ENCODE measurements around the gene KCNJ15. TPM values are rescaled to one million over a fixed set of nuclear protein-coding genes. Genes with fewer than 3 reads are reported as not detected.

KCNJ15 gene
- total RNA-seq, 1 experiment from 2014 or later = not detected

GRCh38 chr21:38287476-38287875 lies 30.7 kb downstream of the KCNJ15 start:
- TF ChIP-seq CTCF (IDR thresholded peaks at IDR 0.05; ENCODE audit: insufficient read depth in 1 of 2, low read depth in 1 of 2, low read length in 1 of 2, severe bottlenecking in 1 of 2, unreplicated experiment in 1 of 2) = no peak
- no peak for DNase-seq
- no peaks in the 10 kb centered on the region for H3K36me3 ChIP-seq (ENCODE audit: control insufficient read depth, insufficient read depth, low read length)
- H3K27ac Mint-ChIP-seq (ENCODE audit: unreplicated experiment) = no peak overlapping the region
- H3K9me3 ChIP-seq = no peaks in the 10 kb centered on the region
- intact Hi-C loops (cut with micrococcal nuclease; ENCODE audit: unreplicated experiment) = no loop called here
- H3K4me1 Mint-ChIP-seq (ENCODE audit: low read depth, unreplicated experiment) = no peaks in the 10 kb centered on the region
- no peaks in the 10 kb centered on the region for H3K27me3 ChIP-seq (replicated peaks; ENCODE audit: control insufficient read depth, insufficient read depth, low read length)
- no peak overlapping the region for H3K4me3 Mint-ChIP-seq (ENCODE audit: unreplicated experiment)
- no peaks in the 10 kb centered on the region for H3K4me1 ChIP-seq
- POLR2A ChIA-PET = no interaction called here
- H3K36me3 Mint-ChIP-seq (ENCODE audit: insufficient read depth, unreplicated experiment) = no peaks in the 10 kb centered on the region
- BruUV-seq (replicated peaks) = no TSS peak
- no peaks in the 10 kb centered on the region for H3K9me3 Mint-ChIP-seq (ENCODE audit: unreplicated experiment)
- H3K27me3 Mint-ChIP-seq (ENCODE audit: insufficient read depth, unreplicated experiment) = peaks cover 4% of the 10 kb centered on the region
- no peak overlapping the region for H3K4me3 ChIP-seq (ENCODE audit: low read depth, low read length)
- CTCF ChIA-PET = no interaction called here

- no peaks in the 10 kb centered on the region for H3K4me1 ChIP-seq
- intact Hi-C loops (cut with micrococcal nuclease; ENCODE audit: unreplicated experiment) = no loop called here
- H3K36me3 ChIP-seq (ENCODE audit: control insufficient read depth, insufficient read depth, low read length) = no peaks in the 10 kb centered on the region
- no peaks in the 10 kb centered on the region for H3K36me3 Mint-ChIP-seq (ENCODE audit: insufficient read depth, unreplicated experiment)
- no peak overlapping the region for H3K4me3 Mint-ChIP-seq (ENCODE audit: unreplicated experiment)
- no peak for TF ChIP-seq CTCF (IDR thresholded peaks at IDR 0.05; ENCODE audit: insufficient read depth in 1 of 2, low read depth in 1 of 2, low read length in 1 of 2, severe bottlenecking in 1 of 2, unreplicated experiment in 1 of 2)
- no peaks in the 10 kb centered on the region for H3K27me3 ChIP-seq (replicated peaks; ENCODE audit: control insufficient read depth, insufficient read depth, low read length)
- DNase-seq = no peak
- no peaks in the 10 kb centered on the region for H3K9me3 Mint-ChIP-seq (ENCODE audit: unreplicated experiment)
- POLR2A ChIA-PET = no interaction called here
- no peaks in the 10 kb centered on the region for H3K9me3 ChIP-seq
- H3K27ac Mint-ChIP-seq (ENCODE audit: unreplicated experiment) = no peak overlapping the region
- no peaks in the 10 kb centered on the region for H3K4me1 Mint-ChIP-seq (ENCODE audit: low read depth, unreplicated experiment)
- no peak overlapping the region for H3K4me3 ChIP-seq (ENCODE audit: low read depth, low read length)
- H3K27me3 Mint-ChIP-seq (ENCODE audit: insufficient read depth, unreplicated experiment) = no peaks in the 10 kb centered on the region
- BruUV-seq (replicated peaks) = no TSS peak
- CTCF ChIA-PET = no interaction called here
These were observed 33.1 kb downstream of the KCNJ15 start for GRCh38 chr21:38289705-38290485.

GRCh38 chr21:38290809-38291208 lies 34.0 kb downstream of the KCNJ15 start:
- no peaks in the 10 kb centered on the region for H3K9me3 ChIP-seq
- H3K27me3 ChIP-seq (replicated peaks; ENCODE audit: control insufficient read depth, insufficient read depth, low read length) = no peaks in the 10 kb centered on the region
- no peak for TF ChIP-seq CTCF (IDR thresholded peaks at IDR 0.05; ENCODE audit: insufficient read depth in 1 of 2, low read depth in 1 of 2, low read length in 1 of 2, severe bottlenecking in 1 of 2, unreplicated experiment in 1 of 2)
- H3K4me1 ChIP-seq = no peaks in the 10 kb centered on the region
- H3K36me3 Mint-ChIP-seq (ENCODE audit: insufficient read depth, unreplicated experiment) = no peaks in the 10 kb centered on the region
- intact Hi-C loops (cut with micrococcal nuclease; ENCODE audit: unreplicated experiment) = no loop called here
- no peaks in the 10 kb centered on the region for H3K4me1 Mint-ChIP-seq (ENCODE audit: low read depth, unreplicated experiment)
- H3K4me3 ChIP-seq (ENCODE audit: low read depth, low read length) = no peak overlapping the region
- POLR2A ChIA-PET = no interaction called here
- H3K36me3 ChIP-seq (ENCODE audit: control insufficient read depth, insufficient read depth, low read length) = no peaks in the 10 kb centered on the region
- no peak overlapping the region for H3K27ac Mint-ChIP-seq (ENCODE audit: unreplicated experiment)
- CTCF ChIA-PET = no interaction called here
- no peak for DNase-seq
- no TSS peak for BruUV-seq (replicated peaks)
- H3K27me3 Mint-ChIP-seq (ENCODE audit: insufficient read depth, unreplicated experiment) = peaks cover 2% of the 10 kb centered on the region
- peaks cover 5% of the 10 kb centered on the region for H3K9me3 Mint-ChIP-seq (ENCODE audit: unreplicated experiment)
- H3K4me3 Mint-ChIP-seq (ENCODE audit: unreplicated experiment) = no peak overlapping the region
